HG02623 (cell line): Measurements from ENCODE around the gene MUTYH.

ENCODE experiments used
- ATAC-seq: cut with Tn5 transposase; IDR thresholded peaks from one replicate; pipeline ENCODE4 v1.9.1; 2021; ENCODE audit warnings: moderate library complexity; ENCODE audit not compliant: unreplicated experiment

MUTYH gene

GRCh38 chr1:45282351-45282750 lies 57.9 kb downstream of the MUTYH start:
- no peak for ATAC-seq
